Activated CD4-positive, alpha-beta T cell treated with anti-CD3 and anti-CD28 coated beads, Interleukin-2, amount 50 U/mL, for 48 hours (primary cell): Measurements from ENCODE around the gene ADA.

Experiments used
- DNase-seq, 2 experiments: peaks; one replicate each; pipeline ENCODE4 v3.0.0-alpha.2; 2020

Gene ADA

DNA sequence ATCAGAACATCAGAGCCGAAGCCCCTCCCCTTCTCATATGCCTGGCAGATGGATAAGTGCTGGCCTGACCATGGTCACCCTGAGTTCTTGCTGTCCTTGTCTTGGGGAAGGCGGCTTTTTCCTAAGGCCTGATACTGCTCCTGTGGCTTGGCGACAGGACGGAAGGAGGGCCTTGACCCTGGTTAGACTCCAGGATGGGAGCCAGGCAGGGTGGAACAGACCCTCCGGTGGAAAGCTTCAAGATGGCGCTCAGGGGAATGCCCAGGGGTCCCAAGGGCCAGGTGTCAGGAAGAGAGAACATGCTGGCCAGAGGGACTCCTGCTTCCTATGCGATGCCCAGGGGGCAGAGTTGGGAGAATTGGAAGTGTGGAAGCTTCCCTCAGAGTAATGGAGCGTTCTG lies 29.6 kb downstream of the ADA start:
- DNase-seq: no peak

DNA sequence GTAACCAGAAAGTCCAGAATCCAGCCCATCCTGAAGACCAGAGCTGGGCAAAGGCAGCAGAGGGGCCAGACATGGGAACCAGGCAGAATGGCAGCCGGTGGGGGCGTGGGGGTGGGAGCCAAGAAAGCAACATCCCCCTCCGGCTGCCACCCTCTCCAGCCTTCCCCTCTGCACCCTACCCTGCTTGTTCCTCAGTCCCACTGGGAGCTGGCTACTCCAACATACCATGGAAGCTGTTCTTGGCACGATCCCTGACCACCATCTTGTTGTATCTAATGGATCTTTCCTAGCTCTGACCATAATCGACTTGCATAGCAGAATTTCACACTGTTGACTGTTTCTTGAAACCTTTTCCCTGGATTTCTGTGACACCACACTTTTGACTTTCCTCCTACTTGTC lies 30.2 kb downstream of the ADA start:
- DNase-seq: no peak

DNA sequence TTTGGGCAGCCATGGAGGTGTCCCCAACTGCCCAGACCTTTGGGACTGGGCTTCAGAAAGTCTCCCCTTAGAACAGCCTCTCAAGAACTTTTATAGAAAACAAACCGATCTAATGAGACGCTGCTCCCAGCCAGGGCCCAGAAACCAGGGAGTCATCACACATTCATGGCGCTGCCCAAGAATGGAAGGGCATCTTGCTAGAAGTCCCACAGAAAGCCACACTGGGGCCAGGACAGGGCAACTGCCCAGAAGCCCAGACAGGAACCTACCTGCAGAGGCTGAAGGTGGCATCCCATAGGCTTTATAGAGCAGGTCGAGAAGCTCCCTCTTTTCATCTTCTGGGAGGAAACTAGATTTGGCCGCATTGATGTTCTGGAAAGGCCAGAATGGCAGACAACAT lies 31.5 kb downstream of the ADA start:
- no peak for DNase-seq

DNA sequence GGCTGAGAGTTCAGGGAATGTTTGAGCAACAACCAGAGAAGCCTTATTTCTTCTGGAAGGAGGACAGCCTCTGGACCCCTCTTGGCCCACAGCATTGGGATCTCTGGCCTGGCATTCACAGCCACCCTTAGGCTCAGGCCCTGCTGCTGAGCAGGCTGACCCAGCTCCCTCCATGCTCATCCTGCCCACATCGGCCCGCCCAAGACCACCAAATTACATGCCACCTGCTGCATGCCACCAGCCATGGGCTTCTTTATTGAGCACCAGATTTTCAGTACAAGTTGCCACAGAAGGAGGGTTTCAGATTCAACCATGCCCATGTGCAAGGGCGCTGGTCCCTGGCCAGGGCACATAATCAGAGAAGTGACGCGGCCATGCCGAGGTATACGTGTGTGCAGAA lies 32.2 kb downstream of the ADA start:
- DNase-seq: no peak

DNA sequence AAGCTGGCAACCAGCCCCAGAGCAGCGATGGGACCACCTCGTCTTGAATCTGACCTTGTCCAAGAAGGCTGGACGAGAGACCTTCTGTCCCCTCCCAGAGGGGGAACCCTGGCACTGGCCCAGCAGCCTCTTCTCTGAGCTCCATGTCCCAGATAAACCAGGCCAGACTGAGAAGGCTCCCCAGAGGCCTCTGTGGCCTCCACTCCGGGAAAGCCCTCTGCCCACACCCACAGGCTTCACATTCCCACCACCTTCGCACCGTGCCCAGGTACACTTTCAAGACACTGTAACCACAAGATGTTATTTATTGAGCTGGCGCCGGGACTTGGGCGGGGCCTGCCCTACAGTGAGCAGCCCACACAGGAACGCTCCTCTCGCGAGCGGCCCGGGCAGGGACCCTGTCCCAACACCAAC lies 33.2 kb downstream of the ADA start:
- peak; percentile 33 to 43 for DNase-seq

DNA sequence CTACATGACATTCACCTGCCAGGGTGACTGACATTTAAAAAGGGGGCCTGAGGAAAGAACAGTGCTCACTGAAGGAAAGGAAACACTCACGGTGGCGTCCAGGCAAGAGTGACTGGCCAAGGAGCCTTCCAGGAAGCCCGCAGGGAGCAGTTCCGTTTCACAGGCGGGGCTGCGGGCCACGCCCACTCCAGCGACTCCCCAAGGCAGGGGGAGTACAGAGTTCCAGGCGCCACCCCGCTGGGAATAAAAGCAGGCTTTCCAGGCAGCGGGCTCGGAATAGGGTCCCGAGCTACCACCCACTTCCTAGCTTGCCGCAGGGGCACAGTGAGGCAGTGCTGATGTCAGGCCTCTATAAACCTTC lies 34.9 kb downstream of the ADA start:
- DNase-seq: no peak

DNA sequence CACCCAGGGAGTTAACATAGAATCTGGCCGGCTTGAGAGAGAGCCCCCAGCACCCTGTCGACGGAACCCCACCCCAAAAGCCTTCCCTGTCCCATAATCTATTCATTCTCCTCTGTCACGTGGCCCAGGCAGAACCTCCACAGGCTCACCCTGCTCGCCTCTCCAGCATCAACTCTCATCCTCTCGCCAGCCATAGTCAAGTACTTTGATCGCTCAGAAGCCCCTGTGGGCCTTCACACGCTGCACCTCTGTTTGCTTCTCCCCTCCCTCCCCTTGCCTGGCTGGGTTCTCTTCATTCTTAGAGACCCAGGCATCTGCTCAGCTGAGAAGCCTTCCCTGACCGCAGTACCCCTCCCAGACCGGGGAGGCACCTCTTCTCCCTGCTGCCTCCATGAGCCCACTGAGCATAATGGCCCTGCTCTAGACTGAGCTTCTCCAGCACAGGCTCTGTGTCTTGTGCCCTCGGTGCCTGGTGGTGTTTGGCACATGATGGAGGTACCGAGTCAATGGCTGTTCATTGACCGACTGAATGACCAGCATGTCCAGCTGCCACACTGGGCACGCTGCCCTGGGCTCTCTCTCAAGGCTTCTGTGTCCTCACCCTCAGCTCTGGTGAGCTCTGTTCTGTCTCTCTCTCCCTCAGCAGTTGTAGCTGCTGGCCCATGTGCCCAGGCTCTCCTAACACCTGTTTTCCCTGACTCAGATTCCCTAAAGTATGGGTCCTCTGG lies 35.5 kb downstream of the ADA start:
- DNase-seq: no peak

DNA sequence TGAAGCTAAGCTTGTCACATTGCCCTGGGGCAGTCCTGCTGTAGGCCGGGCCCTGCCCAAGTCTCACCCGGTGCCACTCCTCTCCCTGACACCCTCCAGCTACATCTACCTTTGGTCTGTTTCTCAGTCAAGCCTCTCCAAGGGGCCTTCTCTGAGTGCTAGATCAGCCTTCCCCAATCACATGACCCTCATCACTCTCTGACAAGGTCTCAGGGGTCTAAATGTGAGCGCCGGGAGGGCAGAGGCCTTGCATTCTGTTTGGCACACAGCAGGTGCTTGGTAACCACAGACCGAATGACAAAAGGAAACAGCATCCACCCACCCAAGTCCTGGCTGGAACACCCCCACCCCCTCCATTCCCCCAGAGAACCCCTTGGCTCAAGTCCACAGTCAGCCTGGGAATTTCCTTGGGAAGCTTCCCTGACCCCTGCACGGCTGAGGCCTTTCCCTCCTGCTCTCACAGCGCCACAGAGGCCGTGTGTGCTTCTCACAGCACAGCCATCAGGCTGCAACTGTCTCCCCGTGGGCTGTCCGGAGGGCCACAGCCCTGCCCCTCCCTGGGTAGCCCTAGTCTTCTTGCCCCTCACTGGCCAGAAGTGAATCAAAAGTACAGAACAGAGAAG lies 36.2 kb downstream of the ADA start:
- no peak for DNase-seq

DNA sequence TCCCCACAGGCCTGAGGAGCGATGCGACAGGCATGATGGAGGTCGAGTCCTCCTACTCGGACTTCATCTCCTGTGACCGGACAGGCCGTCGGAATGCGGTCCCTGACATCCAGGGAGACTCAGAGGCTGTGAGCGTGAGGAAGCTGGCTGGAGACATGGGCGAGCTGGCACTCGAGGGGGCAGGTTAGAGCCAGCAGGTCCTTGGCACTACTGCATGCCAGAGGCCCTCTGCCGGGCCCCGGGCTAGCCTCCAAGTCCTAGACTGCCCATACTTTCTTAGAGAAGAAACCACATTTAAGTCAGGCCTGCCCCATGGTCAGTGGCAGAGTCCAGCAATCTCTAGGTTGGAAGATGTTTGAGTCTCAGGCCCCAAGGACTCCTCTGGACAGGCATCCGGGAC lies 37.0 kb downstream of the ADA start:
- no peak for DNase-seq

DNA sequence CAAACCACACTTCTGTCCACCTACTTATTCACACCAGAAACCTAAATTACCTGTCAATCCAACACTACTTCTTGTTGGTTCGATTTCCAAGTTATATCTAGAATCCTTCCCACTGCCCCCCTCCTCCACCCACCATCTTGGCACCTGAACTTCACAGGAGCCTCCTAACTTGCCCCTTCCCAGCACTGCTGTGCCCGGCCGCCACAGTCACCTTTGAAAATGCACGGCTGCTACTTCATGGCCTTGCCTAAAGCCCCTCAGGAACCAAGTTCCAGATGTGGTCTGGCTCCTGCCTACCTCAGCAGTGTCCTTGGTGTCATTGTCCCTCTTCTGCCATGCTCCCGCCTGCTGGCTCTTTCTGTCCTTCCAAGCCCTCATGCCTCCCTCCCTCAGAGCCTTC lies 37.9 kb downstream of the ADA start:
- no peak for DNase-seq

DNA sequence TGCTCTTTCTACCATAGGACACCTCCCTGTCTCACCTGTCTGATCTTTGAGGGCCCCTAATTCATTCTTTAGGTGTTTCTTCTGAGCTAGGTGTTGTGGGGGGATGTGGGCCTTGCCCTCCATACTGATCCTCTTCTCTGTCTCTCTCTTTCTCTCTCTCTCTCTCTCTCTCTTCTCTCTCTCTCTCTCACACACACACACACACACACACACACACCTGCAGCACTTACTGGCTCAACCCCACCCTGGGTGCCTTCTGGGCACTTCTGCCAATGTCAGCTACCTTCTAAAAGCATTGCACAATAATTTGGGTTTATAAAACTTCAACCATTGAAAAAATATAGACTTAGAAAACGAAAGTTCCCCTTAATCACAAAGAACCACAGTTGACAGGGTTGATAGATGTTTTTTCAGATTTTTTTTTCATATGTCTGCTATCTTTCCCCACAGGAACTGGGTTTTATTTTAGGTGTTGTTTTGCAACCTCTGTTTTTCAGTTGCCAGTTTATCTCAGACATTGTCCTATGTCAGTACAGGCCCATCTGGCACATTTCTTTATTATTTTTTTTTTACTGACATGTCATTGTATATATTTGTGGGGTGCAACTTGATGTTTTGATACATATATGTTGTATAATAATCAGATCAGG lies 41.1 kb downstream of the ADA start:
- DNase-seq: no peak

DNA sequence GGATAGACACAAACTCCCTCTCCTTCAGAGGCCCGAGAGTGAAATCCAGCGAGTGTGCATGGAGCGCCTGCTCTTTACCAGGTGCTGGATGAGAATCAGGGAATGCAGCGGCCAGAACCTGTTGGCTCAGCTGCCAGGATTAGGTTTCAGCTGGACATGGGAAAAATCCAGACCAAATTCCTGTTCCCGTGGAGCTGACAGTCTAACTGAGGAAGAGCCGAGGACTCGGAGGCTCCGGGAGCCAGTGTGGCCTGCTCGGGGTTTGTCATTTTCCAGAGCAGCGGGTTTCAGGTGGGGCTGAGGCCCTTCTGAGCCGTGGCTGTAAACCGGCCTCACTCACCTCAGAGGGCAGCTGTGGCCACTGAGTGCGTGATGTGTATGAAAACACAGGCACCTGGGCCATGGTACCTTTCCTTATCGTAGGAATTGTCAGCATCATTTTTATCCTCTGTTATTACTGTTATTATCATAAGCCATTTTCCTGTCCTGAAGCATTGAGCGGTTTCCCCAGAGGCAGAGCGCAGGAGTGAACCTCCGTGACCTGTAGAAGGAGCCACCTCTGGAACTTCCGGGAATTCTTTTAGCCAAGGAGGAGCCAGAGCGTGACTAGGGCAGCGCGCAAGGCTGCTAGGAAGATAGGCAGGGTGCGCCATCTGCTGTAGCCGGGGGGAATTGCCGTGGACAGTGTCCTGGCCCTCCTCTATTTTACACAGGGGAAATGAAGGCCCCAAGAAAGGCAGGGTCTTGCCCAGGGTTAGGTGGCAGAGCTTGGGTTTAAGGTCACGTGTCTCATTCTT lies 41.8 kb downstream of the ADA start:
- peak; percentile 92 to 93 for DNase-seq

DNA sequence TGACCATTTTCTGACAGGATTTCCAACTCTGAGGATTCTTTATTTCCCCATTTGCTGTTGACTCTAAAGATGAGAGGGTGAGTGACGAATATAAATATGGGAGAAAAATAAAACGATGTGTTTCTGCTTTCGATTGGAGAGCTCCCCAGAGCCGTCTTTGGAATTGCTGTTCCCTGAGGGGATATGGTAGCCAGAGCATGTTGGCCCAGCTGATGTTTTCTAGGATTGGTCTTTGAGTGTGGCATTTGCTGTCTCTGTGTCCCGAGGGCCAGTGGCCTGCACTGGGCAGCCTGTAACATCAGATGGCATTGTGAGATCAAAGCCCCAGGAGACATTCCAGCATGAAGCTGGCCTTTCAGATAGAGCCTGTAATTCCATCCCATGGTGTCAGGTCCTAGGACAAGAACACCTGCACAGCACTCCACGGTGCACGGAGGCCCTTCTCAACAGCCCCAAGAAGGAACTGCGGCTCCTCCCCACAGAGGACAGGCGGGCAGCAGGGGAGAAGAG lies 42.4 kb downstream of the ADA start:
- DNase-seq: no peak

DNA sequence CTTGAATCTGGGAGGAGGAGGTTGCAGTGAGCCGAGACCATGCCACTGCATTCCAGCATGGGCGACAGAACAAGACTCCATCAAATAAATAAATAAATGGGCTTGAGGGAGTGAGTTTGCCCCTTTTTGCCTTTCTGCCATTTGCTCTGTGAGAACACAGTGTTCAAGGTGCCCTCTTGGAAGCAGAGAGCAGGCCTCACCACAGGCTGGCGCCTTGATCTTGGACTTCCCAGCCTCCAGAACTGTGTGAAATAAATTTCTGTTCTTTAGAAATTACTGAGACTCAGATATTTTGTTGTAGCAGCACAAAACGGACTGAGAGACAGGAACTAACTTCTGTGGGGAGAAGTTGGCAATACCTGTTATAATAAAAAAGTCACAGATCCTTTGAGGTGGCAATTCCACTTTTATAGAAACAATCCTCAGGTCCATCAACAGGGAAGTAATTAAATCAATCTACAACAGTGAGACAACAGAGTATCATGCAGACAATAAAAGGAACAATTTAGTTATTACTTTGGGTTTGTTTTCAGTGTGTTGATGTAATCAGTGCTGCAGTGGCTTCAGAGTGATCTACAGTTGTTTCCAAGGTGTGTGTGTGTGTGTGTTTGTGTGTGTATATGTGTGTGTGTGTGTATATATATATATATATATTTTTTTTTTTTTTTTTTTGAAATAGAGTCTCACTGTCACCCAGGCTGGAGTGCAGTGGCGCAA lies 44.6 kb downstream of the ADA start:
- no peak for DNase-seq

DNA sequence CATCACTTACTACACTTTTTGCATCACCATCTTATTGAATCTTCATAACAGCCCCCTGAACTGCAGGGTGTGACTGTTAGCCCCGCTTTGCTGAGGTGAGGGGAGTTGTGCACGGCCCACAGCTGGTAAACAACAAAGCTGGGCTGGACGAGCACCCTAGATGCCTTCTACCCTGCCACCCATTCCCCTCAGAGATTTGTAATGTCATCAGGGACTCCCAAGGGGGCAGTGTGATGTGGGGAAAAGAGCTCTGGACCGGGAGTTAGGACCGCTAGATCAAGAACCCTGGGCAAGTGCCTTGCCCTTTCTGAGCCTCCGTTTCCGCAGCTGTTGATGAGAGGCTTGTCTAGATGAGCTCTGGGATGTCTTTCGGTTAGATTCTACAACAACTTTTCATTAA lies 48.2 kb downstream of the ADA start:
- no peak for DNase-seq

DNA sequence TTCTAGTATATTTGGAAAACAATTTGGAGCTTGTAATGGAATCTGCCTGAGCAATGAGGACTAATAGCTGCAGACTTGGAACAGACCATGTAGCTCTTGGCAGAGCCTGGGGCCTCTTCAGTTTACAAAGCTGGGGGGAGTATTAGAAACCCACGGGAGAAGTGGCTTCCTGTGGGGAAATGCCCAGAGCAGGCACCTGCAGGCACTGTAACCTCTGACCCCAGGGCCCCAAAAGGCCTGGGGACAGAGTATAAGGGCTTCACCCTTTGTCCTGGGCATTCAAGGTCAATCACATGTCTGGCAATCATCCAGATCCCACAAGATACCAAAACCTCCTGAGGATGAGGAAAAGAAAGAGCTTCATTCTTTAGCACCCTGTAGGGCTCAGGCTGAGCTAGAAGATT lies 49.7 kb downstream of the ADA start:
- DNase-seq: no peak

DNA sequence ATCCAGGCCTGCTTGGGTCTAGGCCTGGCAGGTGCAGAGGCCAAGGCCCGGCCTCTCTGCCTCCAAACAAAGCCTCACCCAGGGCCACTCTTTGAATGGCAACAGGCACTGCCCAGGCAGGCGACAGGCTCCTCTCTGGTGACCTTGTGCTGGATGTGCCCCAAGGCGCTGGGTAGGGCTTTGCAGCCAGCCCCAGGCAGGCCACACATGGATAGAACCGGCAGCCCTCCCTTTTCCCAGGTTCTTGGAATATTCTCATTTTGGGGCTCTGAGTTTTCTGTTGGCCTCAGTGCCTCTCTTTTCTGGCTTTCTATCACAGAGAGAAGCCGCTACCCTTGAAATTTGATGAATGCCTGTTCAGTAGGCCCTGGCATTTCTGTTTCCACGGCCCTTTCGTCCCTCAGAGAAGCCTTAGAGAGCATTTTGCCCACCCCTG lies 50.2 kb downstream of the ADA start:
- no peak for DNase-seq

DNA sequence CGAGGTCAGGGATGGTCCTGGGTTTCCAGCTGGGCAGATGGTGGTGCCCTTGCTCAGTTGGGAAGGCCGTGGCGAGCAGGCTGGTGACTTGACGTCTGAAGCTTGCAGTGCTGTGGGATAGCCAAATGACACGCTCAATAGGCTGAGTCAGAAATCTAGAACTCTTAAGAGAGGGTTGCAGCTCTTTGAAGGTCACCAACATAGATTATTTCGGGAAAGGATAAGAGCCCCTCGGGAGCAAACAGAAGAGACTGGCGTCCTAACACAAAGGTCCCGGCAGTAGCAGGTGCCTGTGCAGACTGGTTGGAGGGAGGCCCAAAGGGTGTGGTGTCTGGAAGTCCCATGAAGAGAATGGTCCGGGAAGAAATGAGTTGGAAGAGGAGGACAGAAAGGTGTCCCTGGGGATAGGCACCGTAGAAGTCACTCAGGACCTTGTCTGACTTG lies 50.7 kb downstream of the ADA start:
- DNase-seq: no peak

DNA sequence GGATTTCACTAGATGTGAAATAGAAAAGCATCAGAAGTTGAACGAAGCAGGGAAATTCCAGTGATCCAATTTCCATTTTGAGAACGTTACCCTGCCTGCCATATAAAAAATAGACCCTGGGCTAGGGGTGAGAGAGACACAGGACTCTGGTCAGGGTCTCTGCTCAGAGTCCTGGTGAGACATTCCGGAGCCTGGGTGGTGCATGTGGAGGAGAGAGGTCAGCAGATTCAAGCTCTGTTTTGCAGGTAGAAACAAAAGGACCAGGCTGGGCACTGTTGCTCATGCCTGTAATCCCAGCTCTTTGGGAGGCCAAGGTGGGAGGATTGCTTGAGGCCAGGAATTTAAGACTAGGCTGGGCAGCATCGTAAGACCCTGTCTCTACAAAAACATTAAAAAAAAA lies 51.2 kb downstream of the ADA start:
- DNase-seq: no peak

DNA sequence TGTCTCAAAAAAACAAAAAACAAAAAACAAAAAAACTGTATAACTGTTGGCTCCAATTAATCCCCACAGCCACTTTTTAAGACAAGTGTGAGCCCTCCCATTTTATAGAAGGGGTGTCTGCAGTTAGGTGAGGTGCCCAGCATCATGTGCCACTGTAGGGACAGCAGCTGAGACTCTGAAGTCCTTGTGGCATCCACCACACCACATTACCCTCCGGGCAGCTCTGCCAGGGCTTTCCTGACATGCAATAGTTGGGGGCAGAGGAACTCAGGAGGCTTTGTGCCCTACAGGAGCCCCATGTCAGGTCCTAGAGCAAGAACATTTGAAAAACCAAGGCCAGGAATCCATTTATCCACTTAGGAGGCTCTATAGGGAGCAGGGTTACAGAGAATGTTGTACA lies 51.8 kb downstream of the ADA start:
- no peak for DNase-seq

DNA sequence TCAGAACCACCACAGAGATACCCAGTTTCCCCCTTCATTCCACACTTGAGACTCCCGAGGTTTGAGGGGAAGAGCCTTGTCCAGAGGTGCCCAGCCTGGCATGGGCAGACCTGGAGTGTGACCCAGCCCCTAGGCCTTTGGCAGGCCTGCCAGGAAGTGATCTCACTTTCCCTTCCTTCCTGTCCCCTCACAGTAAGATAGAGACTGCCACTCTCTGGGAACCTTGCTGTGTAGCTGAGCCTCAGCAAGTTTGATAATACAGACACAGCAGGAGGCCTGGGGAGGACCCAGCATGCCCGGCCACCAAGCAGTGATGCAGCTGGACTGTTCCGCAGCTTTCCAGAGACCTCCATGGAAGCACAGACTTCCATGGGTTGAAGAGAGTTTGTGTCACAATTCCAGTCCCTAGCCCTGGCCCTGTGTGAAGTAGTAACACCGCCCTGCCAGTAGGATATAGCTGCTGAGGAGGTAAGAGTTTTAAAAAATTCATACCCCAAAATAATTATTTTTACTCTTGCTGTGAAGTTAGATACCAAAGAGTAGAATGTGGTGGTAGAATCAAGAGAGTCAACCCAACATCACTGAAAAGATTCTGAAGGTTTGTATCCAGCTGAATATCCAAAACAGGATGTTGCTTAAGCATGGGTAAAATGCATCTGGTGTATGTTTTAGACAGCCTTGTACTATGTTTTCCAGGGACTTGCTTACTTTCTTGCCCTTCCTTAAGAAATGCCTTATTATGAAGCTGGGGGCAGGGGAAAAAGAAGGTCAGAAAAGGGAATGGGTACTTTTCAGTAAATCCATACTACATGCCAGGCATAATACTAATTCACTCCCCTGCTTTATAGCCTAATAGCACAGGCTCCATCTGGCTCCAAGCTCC lies 52.8 kb downstream of the ADA start:
- DNase-seq: no peak

DNA sequence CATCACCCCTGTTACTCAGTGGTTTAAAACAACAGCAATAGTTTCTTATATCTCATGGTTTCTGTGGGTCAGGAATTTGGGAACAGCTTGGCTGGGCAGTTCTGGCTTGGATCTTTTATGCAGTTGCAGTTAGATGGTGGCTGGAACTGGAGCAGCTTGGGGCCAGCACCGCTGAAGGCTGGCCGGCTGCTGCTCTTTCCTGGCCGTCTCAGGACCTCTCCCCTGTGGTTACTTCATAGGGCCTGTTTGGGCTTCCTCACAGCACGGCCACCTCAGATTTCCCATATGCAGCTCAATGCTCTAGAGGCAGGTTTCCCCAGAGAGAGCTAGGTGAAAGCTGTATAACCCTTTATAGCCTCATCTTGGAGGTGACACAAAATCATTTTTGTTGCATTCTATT lies 53.6 kb downstream of the ADA start:
- no peak for DNase-seq
